HG02943 (cell line): ENCODE measurements around the gene TINAGL1.

Source experiments
- ATAC-seq: cut with Tn5 transposase; IDR thresholded peaks from one replicate; pipeline ENCODE4 v1.9.1; 2021; ENCODE audit warnings: mild to moderate bottlenecking, low read depth, moderate library complexity; ENCODE audit not compliant: unreplicated experiment

Gene TINAGL1

DNA sequence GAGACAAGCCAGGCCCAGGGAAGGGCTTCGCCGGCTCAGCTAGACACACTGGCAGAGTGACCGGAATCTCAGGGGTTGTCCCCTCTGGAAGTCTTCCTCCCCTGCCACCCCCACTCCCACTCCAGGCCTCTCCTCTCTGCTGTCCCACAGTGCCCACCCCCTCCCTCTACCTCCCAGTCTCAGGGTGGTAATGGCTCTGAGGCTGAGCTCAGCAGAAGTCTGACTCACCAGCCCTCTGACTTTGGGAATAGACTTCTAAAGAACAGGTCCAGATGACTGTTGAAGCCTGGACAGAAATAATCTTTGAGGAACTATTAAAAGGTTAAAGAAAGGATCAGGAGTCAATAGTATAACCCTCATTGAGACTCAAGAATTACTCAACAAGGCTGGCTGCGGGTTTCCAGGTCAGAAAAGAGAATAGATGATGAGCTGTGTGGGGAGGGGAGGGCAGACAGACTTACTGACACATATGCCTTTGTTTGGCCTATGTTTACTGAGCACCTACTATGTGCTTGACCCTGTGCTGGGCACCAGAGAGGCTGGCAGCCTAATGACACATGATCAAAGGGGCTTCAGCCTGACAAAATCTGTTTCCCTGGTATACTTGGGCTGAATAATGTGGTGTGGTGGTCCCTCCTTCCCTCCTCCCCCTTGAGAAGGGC, 49.4 kb downstream of the TINAGL1 start:
- ATAC-seq, result no peak

DNA sequence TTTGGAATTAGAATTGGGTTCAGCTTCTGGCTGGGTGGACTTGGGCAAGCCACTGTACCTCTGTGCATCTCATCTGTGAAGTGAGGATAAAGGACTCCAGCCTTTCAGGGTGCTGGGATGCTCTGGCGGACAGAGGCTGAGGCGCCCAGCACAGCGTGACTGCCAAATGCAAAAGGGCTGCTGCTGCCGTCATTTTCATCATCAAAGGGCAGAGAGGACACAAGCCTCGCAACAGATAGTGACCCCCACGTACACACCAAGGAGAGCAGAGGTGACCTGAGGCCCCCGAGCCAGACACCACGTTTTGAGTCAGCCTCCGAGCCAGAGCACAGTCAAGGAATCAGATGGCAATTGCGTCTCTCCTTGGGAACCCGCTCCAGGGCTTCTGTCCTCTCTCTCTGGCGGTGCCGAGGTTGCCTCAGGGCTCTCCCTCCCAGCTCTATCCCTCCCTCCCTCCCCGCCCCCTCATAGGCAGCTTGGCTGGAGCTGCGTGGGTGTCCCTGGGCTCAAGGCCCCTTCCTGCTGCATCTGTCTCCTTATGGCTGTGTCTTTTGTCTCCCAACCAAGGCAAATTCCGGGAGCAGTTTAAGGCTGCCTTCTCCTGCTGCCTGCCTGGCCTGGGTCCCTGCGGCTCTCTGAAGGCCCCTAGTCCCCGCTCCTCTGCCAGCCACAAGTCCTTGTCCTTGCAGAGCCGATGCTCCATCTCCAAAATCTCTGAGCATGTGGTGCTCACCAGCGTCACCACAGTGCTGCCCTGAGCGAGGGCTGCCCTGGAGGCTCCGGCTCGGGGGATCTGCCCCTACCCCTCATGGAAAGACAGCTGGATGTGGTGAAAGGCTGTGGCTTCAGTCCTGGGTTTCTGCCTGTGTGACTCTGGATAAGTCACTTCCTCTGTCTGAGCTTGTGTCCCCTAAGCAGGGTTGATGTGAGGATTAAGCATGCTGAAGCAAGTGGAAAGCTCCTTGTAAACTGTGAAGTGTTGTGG, 50.2 kb downstream of the TINAGL1 start:
- ATAC-seq, result no peak

DNA sequence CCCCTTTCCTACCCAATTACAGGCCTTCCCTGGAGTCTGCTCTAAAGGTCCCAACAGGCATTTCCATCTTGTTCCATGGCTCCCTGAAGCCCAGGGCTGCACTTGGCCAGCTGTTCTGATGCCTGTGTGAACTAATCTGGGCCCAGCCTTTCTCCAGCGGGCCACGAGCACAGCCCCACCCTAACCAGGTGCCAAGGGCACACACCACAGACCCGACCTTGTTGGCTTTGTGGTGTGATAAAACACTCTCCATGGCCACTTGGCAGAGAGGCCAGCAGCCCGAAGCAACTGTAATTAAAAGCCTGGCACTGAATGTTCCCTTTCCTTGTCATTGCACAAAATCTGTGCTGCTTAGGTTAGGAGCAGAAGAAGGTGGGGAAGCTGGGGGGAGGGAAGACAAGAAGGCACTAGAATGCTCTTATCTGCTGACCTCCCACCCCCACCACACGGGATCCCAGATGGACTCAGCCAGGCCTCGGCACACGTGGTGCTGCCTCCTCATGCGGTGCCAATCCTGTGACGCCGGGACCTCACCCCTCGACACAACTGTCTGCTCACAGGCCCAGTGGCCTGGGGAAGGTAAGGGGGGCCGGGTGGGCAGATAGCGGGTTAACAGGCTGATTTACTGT, 51.1 kb downstream of the TINAGL1 start:
- ATAC-seq, result no peak

DNA sequence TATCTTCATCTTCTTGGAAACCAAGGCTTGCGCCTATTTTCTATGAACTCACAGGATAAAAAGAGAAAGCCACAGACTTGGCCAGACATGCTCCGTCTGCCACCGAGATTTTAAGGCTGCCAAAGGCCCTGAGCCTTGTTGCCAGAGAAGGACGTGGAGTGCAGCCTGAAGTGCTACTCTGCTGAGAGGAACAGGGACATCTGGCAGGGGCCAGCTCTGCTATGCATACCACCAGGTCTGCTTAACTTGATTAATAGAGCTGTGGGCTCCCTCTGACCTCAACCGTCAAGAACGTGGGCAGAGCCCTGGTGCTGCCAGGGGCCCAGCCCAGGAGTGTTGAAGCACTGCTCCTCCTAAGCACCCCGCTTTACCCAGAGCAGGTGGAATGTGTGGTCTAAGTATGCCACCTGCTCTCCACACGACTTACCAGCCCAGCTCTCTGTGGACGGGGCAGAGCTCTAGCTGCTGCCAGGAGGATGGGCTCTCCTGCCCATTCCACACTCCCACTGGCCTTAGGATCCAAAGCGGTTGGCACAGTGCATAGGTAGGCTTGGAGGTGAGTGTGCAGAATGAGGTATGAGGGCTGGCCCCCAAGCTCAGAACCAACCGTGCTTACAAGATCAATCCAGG, 51.7 kb downstream of the TINAGL1 start:
- no peak for ATAC-seq

DNA sequence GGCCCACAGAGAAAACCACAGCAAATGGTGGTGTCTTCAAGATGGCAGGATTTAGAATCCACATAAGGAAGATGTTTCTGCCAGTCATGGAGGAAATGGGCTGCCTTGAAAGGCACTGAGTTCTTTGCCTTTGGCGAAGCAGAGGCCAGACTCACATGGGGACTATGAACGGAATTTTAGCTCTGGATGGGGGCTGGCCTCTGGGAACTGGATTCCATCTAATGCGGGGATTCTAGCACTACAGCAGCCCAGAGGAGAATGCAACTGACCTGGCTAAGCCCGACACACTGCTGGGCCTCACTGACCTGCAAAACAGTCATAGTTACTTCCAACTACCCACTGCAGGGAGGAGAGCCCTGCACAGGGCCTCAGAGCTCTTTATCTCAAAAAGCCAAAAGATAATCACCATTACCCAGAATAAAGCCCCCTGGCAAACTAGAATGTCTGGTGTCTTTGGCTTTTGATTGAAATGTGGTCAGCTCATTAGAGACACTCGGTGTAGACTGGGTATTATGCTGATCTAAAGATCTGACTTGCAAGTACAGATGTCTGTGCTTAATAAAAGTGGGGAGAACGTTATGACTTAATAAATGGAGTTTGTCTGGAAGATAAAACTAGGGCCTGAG, 52.7 kb downstream of the TINAGL1 start:
- ATAC-seq, result no peak

DNA sequence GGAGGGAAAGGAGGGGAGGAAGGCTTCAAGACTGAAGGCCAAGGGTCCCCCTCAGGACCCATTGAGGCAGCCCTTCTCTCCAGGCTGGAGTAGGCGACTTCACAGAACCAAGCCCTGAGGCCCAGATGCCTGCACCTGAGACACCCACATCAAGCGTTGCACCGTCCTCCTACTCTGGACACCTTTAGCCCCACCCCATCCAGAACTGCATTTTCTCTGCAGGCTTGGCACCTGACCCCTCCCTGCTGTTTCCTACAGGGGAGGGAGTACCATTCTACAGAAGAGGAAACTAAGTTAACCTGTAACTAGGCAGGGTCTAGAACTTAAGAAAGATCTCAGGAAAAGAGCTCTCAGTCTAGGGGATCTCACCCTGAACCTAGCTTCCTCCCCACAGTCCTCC, 56.3 kb downstream of the TINAGL1 start:
- ATAC-seq, result no peak

DNA sequence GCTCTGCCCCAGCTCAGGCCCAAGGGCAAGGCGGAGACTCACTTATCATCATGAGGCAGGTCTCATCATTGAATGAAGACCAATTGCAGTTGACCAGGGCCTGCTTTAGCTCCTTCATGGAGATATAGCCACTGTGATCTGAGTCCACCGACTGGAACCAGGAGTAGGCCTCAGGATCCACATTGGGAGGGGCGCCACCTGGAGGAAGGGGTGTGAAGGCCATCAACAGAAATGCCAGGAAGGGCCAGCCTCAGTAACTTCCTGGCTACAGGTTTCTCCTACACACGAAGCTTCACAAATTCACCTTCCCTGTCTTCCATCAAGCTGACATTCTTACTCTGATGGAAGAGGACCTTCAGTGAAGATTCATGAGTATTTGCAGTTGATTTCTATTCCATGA, 56.8 kb downstream of the TINAGL1 start:
- no peak for ATAC-seq
